Calu3 (cell line): ENCODE results near the gene FTSJ3. TPM values are rescaled to one million over a fixed set of nuclear protein-coding genes. Genes with fewer than 3 reads are reported as not detected.

Experiments used
- BruUV-seq: library from RNA; stranded (reverse); fragments of 400-500 nt; replicated peaks from 2 replicates; lab custom pipeline; 2021; lab: Mats Ljungman, UMichigan
- CTCF ChIA-PET: fragments of 300-600 bp; sonication (Branson Sonifier 250); formaldehyde crosslinking; loops from one replicate; lab custom pipeline; 2022; ENCODE audit warnings: antibody characterized with exemption; lab: Charles Lee
- DNase-seq: peaks from one replicate; pipeline ENCODE4 v3.0.0; 2022
- H3K27ac Mint-ChIP-seq: one replicate; pipeline ENCODE4 v1.8.0; 2022; ENCODE audit warnings: mixed read lengths; ENCODE audit not compliant: unreplicated experiment
- H3K27me3 Mint-ChIP-seq: one replicate; pipeline ENCODE4 v1.8.0; 2022; ENCODE audit warnings: mixed read lengths; ENCODE audit not compliant: unreplicated experiment
- H3K36me3 Mint-ChIP-seq: one replicate; pipeline ENCODE4 v1.8.0; 2022; ENCODE audit warnings: mild to moderate bottlenecking, moderate library complexity, mixed read lengths; ENCODE audit not compliant: insufficient read depth, unreplicated experiment
- H3K4me1 Mint-ChIP-seq: one replicate; pipeline ENCODE4 v1.8.0; 2022; ENCODE audit warnings: mild to moderate bottlenecking, low read depth, mixed read lengths; ENCODE audit not compliant: unreplicated experiment
- H3K4me3 Mint-ChIP-seq: one replicate; pipeline ENCODE4 v1.8.0; 2022; ENCODE audit warnings: mild to moderate bottlenecking, low read depth, moderate library complexity, mixed read lengths; ENCODE audit not compliant: unreplicated experiment
- H3K9me3 Mint-ChIP-seq: one replicate; pipeline ENCODE4 v1.8.0; 2022; ENCODE audit warnings: low read depth, mixed read lengths; ENCODE audit not compliant: unreplicated experiment
- CTCF ChIP-seq: fragments of 200-600 bp; IDR thresholded peaks from one replicate; pipeline ENCODE4 v1.8.0; 2022; ENCODE audit warnings: antibody characterized with exemption; ENCODE audit not compliant: unreplicated experiment
- intact Hi-C: fragments of 100-400 bp; cut with micrococcal nuclease; formaldehyde crosslinking; loops from one replicate; pipeline ENCODE4 v1.10.0; 2022; ENCODE audit not compliant: unreplicated experiment
- total RNA-seq: library from RNA; stranded (reverse); gene quantifications from 2 replicates; pipeline ENCODE4 v1.2.3, GENCODE V29; 2022

The FTSJ3 gene
- total RNA-seq, 1 experiment from 2014 or later, result 43.3 TPM

- no peak for DNase-seq
- peaks cover 37% of the 10 kb centered on the region for H3K36me3 Mint-ChIP-seq
- intact Hi-C loops, result no loop called here
Measured at GRCh38 chr17:63832014-63832413, 4.6 kb upstream of the FTSJ3 start.

DNA sequence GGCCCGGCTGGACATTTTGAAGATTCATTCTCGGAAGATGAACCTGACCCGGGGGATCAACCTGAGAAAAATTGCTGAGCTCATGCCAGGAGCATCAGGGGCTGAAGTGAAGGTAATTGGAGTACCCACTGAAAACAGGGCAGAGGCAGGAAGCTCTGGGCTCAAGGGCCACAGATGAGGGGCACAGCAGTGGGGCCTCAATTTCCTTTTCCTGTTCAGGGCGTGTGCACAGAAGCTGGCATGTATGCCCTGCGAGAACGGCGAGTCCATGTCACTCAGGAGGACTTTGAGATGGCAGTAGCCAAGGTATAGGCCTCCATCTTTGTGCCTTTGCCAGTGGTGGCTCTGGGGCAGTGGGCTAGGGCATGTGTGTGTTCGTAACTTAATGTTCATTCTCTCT is 4.0 kb upstream of the FTSJ3 start:
- TF ChIP-seq CTCF, result no peak
- intact Hi-C loops, result no loop called here
- Mint-ChIP-seq H3K9me3 (no peaks in the 10 kb centered on the region), H3K27me3 (no peaks in the 10 kb centered on the region), H3K36me3 (peaks cover 42% of the 10 kb centered on the region), H3K27ac (no peak overlapping the region), H3K4me3 (no peak overlapping the region), H3K4me1 (peaks cover 11% of the 10 kb centered on the region)
- CTCF ChIA-PET, result no interaction called here
- DNase-seq, result no peak
- BruUV-seq, result no TSS peak

More at GRCh38 chr17:63832014-63832413, 4.6 kb upstream of the FTSJ3 start:
- CTCF ChIA-PET, result no interaction called here
- H3K4me3 Mint-ChIP-seq, result no peak overlapping the region
- no peak overlapping the region for H3K27ac Mint-ChIP-seq
- BruUV-seq, result no TSS peak
- TF ChIP-seq CTCF, result no peak
- peaks cover 11% of the 10 kb centered on the region for H3K4me1 Mint-ChIP-seq
- no peaks in the 10 kb centered on the region for H3K27me3 Mint-ChIP-seq
- H3K9me3 Mint-ChIP-seq, result no peaks in the 10 kb centered on the region

- H3K4me1 Mint-ChIP-seq, result peaks cover 11% of the 10 kb centered on the region
- intact Hi-C loops, result no loop called here
- BruUV-seq, result TSS peak; percentile 35
- H3K9me3 Mint-ChIP-seq, result no peaks in the 10 kb centered on the region
- H3K27me3 Mint-ChIP-seq, result no peaks in the 10 kb centered on the region
- no peak overlapping the region for H3K4me3 Mint-ChIP-seq
- CTCF ChIA-PET, result no interaction called here
- DNase-seq, result no peak
- TF ChIP-seq CTCF, result no peak
- peaks cover 47% of the 10 kb centered on the region for H3K36me3 Mint-ChIP-seq
- no peak overlapping the region for H3K27ac Mint-ChIP-seq
Measured at GRCh38 chr17:63830904-63831491, 3.5 kb upstream of the FTSJ3 start.

- Mint-ChIP-seq H3K9me3 (no peaks in the 10 kb centered on the region), H3K27ac (no peak overlapping the region), H3K4me1 (peaks cover 7% of the 10 kb centered on the region), H3K36me3 (peaks cover 46% of the 10 kb centered on the region), H3K27me3 (no peaks in the 10 kb centered on the region), H3K4me3 (no peak overlapping the region)
- BruUV-seq, result no TSS peak
- CTCF ChIA-PET, result no interaction called here
- no peak for DNase-seq
- intact Hi-C loops, result no loop called here
- TF ChIP-seq CTCF, result no peak
Measured at GRCh38 chr17:63830278-63830677, 2.8 kb upstream of the FTSJ3 start.
